GM04504 (cell line): ENCODE results near the gene DEFB110.

Source experiments
- DNase-seq: peaks from one replicate; pipeline ENCODE4 v3.0.0-alpha.2; 2012; ENCODE audit warnings: low read depth

Gene DEFB110

DNA sequence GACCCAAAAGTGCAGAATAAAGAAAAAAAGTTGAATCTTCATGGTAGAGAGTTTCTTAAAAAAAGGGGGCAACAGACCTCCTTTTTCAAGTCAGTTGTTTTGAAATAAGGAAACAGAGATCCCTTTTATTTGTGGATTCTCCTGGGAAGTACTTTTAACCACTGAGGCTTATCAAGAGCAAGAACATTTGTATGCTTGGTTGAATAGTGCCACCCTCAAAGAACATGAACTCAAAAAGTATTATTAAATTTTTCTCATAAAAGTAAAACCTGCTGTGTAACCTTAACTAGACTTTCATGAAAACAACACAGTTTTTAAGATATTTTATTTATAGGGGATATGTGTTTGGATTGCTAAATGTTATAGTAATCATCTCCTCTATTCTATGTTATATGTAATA, at the start of gene DEFB110:
TSS of gene DEFB110 (minus strand) at position 101 of the 400 bp plus-strand sequence. CDS start at position 42, 59 bp downstream.
- no peak for DNase-seq

DNA sequence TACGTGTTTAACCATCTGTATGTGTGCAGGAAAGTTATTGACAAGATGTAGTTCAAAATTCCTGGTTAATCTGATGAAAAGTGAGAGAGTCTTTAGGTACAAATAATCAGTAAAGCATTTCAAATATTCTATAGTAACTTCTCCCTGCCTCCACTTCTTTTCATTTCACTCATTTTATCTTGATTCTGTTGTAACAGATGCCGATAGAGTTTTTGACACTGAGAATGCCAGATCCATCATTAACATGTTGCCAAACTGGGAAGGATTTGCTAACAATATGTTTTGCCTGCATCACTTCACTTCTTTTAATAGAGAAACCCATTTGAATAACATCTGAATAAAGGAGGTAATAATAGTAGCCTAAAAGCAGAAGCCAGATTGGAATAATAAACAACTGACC, 48.3 kb upstream of the DEFB110 start:
- DNase-seq: no peak

DNA sequence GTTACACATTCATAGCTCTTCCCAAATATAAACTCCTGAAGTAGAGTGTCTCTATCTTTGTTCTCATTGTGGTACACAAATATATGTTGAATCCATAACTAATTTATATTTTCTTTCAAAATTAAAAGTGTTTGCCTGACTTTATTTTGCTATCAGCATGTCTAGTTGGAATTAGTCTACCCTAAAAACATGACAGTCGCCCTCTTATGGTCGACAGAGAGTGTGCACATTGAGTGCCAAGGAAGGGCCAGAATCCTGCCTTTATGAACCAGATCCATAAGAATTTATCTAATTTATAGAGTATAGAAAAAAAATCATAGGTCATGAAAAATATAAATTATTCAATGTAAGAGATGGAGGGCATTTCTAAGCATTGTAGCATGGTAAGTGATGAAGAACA, 40.3 kb upstream of the DEFB110 start:
- no peak for DNase-seq

DNA sequence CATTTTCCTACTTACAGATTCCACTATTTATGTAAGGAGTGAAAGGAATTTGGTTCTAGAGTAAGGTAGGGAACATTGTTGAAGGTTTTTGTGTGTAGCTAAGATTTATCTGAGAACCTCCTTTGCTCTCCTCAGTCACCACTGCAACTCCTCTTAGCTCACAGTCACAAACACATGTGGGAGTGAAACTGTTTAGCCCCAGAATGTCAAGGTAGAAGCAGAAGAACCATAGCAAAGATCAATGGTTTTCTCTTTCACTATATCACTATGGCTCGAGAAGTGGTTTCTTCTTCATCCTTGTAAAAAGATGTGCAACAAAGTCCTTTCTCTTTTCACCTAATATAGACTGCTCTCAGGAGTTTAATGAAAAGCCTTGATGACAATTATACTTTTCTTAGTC, 34.4 kb upstream of the DEFB110 start:
- DNase-seq: no peak

DNA sequence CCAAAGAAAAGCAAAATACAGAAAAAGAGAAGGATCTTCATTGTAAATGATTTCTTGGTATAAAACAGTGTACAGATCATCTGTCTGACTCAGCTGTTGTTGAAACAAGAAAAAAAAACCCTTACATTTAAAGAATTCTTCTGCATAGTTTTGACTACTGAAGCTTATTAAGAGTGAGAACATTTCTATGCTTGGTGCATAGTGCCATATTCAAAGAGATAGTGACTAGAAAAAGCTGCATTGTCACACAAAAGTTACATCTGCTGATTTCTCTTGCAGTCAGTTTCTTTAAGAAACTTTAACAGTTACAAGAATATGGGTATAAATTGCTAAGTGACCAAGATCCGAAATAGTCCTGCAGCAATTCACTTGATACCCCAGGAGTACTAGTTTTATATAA, 28.0 kb upstream of the DEFB110 start, which contains the start of gene DEFB112:
TSS of gene DEFB112 (minus strand) at position 101 of the 400 bp plus-strand sequence. CDS start at position 41, 60 bp downstream.
- DNase-seq: no peak

DNA sequence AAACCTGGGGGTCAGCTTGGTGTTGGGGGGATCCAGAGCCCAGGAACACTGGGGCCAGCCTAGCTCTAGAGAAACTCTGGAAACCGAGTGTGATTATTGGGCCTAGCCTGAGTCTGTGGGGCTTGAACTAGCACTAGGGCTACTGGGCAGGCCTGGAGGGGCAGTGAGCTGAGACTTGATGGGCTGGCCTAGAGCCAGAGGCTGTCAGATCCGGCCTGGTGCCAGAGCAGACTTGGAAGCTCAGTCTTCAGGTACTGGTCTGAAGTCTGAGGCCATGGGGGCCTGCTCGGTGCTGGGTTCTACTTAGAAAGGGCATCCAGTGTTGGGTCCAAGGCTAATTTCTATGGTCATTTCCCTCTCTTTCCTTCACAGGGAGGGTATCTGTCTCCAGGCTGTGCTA, 25.2 kb upstream of the DEFB110 start:
- no peak for DNase-seq

DNA sequence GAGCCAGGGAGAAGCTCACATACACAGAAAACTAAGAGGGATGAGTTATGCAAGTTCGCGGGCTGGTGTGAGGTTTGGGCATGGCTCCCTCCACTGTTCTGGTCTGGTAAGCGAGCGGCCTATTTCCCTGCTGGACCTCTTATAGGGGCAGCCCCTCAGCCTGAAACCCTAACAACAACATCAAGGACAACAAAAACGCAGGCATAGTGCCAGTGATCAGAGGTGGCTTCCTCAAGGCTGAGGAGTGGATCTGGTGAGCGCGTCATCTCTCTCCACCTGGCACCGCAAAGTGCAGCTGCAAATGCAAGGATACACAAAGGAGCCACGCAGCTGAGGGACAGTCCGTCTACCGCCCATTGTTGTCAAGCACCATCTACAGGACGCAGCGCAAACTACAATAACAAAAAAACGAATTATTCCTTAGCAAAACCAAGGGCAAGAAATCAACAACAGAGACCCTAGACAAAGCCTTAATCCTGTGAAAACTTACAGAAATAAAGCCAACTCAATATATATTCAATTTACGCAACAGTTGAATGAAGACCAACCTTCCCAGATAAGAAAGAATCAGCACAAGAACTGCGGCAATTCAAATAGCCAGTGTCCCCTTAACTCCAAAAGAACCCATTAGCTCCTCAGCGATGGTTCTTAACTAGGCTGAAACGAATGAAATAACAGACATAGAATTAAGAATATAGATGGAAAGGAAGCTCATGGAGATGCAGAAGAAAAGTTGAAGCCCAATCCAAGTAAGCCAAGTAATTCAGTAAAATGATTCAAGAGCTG, 9.2 kb upstream of the DEFB110 start:
- peak; percentile 0 for DNase-seq

DNA sequence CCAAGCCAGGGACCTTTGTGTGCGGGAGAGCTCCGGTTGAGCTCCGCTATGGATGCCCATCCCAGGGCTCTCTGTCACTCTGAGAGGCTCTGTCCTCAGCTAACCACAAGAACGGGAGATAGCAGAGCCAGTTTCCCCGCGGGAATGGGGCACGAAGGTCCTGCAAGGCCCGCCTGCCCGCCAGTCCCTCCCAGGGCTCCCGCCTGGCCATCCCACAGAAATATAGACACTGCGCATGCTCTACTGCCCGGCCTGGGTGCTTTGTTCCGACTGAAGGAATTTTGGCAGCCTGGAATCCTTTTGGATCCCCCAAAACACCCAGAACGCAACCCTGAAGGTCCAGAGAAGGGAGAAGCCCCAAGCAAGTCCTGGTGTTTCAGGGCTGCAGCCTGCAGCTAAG, 8.6 kb upstream of the DEFB110 start:
- DNase-seq: no peak

DNA sequence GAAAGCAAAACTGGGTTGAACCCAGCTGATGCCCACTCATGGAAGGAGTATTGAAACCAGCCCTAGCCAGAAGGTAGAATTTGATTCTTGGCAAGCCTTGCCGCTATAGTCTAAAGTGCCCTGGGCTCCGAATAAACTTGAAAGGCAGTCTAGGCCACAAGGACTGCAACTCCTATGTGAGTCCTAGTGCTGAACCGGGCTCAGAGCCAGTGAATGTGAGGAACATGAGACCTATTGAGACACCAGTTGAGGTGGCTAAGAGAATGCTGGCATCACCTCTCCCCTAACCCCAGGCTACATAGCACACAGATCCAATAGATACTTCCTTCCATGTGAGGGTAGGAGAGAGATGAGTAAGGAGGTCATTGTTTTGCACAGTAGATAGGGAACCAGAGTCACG, 3.5 kb upstream of the DEFB110 start:
- no peak for DNase-seq

DNA sequence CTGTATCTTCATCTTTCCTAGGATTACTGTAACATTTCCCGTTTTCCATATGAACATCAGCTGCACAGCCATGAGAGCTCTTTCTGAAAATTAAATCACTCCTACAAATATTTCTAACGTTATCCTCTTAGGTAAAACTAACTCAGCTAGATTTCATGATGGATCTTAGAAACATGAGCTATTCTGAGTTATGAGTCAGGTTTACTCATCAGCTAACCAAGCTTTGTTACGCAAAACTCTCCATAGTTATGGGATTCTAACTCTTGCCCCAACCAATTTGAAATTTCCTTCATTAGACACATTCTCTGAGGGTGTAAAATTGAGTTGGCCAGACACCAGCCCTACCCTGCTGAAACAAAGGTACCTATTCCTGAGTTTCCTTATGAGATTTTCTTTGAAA, 14.0 kb downstream of the DEFB110 start:
- DNase-seq: peak; percentile 28

DNA sequence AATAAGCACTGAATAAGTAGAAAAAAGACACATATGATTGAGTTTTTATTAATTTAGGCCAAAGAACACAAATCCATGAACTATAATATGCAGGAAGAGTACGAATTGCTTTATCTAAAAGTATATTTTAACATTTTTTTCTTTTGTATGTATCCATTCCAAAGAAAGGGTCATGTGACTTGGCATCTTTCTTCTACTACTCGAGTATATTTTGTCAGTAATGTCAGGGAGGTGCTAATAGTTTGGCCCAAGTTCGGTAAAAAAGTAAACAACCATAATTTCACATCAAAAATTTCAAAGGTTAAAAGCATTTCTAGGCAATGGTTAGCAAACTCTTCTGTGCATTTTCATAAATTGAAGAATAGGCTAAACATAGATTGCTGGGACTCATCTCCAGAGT, 18.7 kb downstream of the DEFB110 start:
- no peak for DNase-seq

DNA sequence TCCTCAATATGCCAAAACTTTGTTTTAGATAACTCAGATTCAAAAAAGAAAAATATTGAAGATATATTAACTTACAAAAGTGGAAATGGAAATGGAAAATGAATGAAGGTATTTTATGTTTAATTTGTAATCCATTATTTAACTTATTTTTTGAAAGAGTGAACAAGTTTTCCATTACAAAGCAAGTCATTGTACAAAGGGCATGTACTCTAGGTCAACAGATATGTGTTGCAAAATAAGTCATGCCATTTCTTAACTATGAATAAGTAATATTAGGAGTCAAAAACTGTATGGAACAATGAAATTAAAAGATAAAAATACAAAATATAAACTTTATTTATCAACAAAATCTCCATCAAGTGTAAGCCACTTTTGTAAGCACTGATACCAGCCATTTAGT, 26.5 kb downstream of the DEFB110 start:
- no peak for DNase-seq

DNA sequence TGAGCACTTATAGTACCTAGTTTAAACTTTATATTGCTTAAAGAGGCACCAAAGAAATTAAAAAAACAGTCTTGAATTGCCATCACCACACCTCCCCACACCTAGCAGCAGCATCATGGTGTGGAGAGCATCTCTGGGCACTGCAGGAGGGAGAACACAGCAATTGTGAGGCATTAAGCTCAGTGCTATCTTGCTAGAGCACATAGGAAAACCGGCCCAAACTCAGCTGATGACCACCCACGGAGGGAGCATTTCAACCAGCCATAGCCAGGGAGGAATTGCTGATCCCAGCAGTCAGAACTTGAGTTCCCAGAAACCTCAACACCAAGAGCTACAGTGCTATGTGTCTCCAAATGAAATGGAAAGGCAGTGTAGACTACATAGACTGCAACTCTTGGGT, 32.9 kb downstream of the DEFB110 start:
- DNase-seq: no peak

DNA sequence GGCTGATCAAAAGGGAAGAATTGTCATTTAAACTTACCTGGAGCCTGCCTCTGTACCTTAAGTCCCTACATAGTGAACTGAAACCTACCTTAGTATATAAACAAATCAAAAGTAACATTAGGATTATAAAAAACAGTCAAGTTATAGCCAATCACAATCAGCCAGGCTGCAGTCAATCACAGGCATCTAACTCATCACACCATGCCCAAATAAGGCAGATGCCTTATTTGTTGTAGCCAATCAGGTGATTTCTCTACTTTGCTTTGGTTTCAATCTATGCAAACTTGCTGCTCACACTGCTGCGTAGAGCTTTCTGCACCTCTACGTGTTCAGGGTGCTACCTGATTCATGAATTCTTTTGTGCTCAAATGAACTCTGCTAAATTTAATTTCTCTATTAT, 34.0 kb downstream of the DEFB110 start:
- DNase-seq: no peak

DNA sequence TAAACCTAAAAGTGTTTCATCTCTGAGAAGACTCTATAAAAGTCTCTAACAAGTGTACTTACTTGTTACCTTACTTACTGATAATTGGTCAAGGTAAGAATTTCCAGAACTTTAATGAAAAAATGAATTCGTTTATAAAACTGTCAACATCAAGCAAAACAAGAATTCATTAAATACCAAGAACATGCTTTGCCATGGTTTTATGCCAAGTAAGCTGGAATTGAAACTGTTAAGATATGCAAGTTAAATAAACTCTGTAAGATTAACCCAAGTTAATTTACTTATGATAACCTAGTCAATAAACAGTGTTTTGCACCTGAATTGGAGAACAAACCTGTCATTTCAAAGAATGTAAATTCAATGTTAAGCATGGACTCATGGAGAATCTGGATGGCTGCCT, 35.2 kb downstream of the DEFB110 start:
- no peak for DNase-seq

DNA sequence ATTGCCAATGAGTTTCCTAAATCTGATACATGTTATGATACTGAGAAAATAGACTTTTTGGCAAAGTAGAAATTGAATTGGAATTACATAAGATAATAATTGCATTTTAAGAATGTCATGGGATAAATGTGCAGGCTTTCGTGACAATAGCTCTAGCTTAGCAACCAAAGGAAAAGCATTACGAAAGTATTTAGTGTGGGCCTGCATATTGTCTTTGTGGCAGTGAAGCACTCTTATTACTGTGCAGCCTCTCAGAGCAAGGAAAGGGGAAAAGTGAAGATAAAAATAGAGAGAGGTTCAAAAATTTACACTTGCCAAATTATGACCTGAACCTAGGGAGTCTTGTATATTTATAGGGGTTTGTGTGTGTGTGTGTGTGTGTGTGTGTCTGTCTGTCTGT, 39.7 kb downstream of the DEFB110 start:
- no peak for DNase-seq

DNA sequence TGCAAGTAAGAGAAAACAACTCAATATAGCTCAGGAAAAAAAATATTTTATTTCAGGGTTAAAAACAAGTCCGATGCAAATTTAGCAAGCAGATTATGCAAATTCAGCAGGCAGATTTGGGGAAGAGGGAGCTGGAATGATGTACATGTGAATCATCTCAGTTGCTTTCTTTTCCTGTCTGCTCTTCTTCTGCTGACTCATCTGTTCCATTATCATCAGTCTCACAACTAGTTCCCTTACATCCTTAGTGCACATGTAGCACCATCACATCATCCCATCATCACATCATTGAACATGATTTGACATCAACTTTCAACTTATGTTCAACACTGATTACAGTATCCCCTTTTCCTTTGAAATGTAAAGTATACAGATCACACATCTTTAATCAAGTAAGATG, 40.9 kb downstream of the DEFB110 start:
- peak; percentile 38 for DNase-seq

DNA sequence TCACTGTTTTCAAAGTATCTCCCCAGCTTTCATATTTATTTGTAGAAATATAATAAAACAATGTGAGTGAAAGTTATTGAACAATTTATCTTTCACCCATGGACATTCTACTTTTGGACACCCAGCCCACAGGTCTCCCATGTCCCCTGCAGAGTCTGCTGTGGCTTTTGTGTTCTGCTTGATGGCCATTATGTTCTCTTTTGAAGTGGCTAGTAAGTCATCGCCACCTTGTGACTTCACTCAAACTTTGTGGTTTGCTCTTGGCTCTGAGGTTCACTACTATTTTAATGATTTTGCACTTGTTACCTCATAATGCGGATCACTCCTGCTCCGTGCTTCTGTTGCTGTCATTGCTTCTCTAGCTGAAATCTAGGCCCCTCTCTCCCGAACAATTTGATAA, 42.2 kb downstream of the DEFB110 start:
- no peak for DNase-seq

DNA sequence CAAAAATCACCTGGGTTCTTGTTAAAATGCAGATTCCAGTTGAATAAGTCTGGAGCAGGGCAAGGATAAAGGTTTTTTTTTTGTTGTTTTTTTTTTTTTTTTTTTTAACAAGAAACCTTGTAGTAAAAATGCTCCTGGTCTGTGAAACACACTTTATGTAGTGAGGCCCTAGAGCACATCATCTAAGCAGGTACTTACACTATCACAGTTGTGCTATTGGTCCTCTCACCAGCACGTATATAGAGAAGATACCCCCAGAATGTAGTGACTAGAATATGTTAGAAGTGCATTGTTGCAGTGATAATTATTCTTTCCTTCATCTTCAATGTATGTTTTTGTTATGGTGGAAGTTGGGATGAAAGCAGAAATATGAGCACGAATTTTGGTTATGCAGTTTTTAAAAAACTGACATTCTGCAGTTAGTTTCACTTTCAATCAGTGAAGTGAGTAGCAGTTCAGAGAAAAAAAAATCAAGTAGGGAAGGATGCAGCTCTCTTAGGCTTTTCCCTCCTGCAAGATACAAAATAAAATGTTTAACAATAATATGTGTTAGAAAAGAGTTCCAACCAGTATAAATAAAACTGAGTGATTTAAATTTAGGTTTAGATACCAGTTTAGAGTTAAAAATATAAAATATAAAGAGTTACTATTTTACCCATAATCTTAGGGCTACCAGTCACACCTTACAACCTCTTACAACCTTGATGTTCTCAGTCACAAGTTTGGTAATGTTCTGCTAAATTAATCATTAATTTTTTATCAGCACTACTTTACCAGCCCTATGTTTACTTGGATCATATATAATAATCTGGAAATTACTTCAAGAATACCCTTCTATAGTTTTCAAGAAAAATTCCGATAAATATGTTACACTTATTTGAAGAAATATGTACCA, 43.2 kb downstream of the DEFB110 start:
- DNase-seq: no peak

DNA sequence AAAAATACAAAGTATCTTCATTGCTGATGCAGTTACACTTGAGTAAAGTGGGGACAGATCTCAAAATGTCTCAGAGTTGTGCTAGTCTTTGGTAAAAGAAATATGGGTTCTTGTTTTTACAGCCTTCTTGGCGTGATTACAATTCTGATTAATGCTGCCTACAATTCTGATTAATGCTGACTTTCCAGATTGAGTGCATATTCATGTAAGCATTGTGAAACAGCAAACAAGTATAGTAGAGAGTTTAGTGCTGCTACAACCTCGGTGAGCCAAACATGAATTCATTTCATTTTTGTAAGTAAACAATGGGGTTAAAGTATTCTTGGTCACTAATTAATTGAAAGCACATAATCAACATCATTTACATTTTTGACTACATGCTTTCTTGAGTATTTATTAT, 52.2 kb downstream of the DEFB110 start, which contains the start of gene DEFB113:
TSS of gene DEFB113 (minus strand) at position 21 of the 400 bp plus-strand sequence. CDS start at position 21, 0 bp downstream.
- no peak for DNase-seq
